ENCODE measurements around the gene CTTN.

GRCh38 chr11:70431611-70432010 is 33.3 kb downstream of the CTTN start:
- TF ChIP-seq POLR2A (IDR thresholded peaks at IDR 0.05) (no peak), CTCF (IDR thresholded peaks at IDR 0.05 in 4 of 5, conservative IDR thresholded peaks at IDR 0.05 in 1 of 5) (no peak)
